Neural progenitor cell (in vitro differentiated cells): ENCODE measurements around the gene REPIN1. TPM values are rescaled to one million over a fixed set of nuclear protein-coding genes. Genes with fewer than 3 reads are reported as not detected.

Experiments
- DNase-seq: peaks from one replicate; pipeline ENCODE4 v3.0.0-alpha.2; 2016; ENCODE audit warnings: low spot score
- H2AFZ ChIP-seq: fragments of 200-600 bp; sonication (generic); replicated peaks from 2 replicates; pipeline ENCODE4 v1.6.1; 2016; ENCODE audit warnings: antibody characterized with exemption
- H3F3A ChIP-seq: fragments of 200-600 bp; sonication (generic); 2 replicates; pipeline ENCODE4 v1.6.1; 2016; ENCODE audit warnings: antibody characterized with exemption, low read depth
- H3K27ac ChIP-seq: fragments of 200-600 bp; sonication (generic); 2 replicates; pipeline ENCODE4 v1.5.1; 2016; ENCODE audit warnings: mild to moderate bottlenecking
- H3K27me3 ChIP-seq: fragments of 200-600 bp; sonication (generic); 2 replicates; pipeline ENCODE4 v1.6.1; 2016; ENCODE audit warnings: mild to moderate bottlenecking, moderate library complexity
- H3K36me3 ChIP-seq: fragments of 200-600 bp; sonication (generic); 2 replicates; pipeline ENCODE4 v1.5.1; 2016
- H3K4me1 ChIP-seq: fragments of 200-600 bp; sonication (generic); 2 replicates; pipeline ENCODE4 v1.6.1; 2016; ENCODE audit warnings: mixed run types
- H3K4me2 ChIP-seq: fragments of 200-600 bp; sonication (generic); 2 replicates; pipeline ENCODE4 v1.6.1; 2016
- H3K4me3 ChIP-seq: fragments of 200-600 bp; sonication (generic); 2 replicates; pipeline ENCODE4 v1.5.1; 2016
- H3K79me2 ChIP-seq: fragments of 200-600 bp; sonication (generic); 2 replicates; pipeline ENCODE4 v1.6.1; 2016; ENCODE audit warnings: low read depth
- H3K9ac ChIP-seq: fragments of 200-600 bp; sonication (generic); 2 replicates; pipeline ENCODE4 v1.6.1; 2016
- H3K9me3 ChIP-seq: fragments of 200-600 bp; sonication (generic); 2 replicates; pipeline ENCODE4 v1.5.1; 2016; ENCODE audit warnings: low read depth
- H4K20me1 ChIP-seq: fragments of 200-600 bp; sonication (generic); 2 replicates; pipeline ENCODE4 v1.6.1; 2016; ENCODE audit warnings: low read depth
- H3K27ac Mint-ChIP-seq: 3 replicates; pipeline ENCODE4 v1.8.0; 2021; ENCODE audit warnings: mixed read lengths
- H3K27me3 Mint-ChIP-seq: 2 replicates; pipeline ENCODE4 v1.8.0; 2022; ENCODE audit warnings: low read depth, mild to moderate bottlenecking, inconsistent platforms, moderate library complexity, mixed read lengths; ENCODE audit not compliant: insufficient read depth
- H3K36me3 Mint-ChIP-seq: 3 replicates; pipeline ENCODE4 v1.8.0; 2021; ENCODE audit warnings: mixed read lengths
- H3K4me1 Mint-ChIP-seq: 3 replicates; pipeline ENCODE4 v1.8.0; 2021; ENCODE audit warnings: mixed read lengths
- H3K4me3 Mint-ChIP-seq: 3 replicates; pipeline ENCODE4 v1.8.0; 2021; ENCODE audit warnings: mild to moderate bottlenecking, moderate library complexity, mixed read lengths
- H3K9me3 Mint-ChIP-seq: 3 replicates; pipeline ENCODE4 v1.8.0; 2020; ENCODE audit warnings: mixed read lengths
- EZH2 ChIP-seq: fragments of 200-600 bp; sonication (generic); IDR thresholded peaks from 2 replicates; pipeline ENCODE4 v1.6.1; 2017; ENCODE audit warnings: antibody characterized with exemption, mild to moderate bottlenecking, moderate library complexity
- EZH2phosphoT487 ChIP-seq: fragments of 200-600 bp; sonication (generic); IDR thresholded peaks from 2 replicates; pipeline ENCODE4 v1.6.1; 2017; ENCODE audit warnings: antibody characterized with exemption
- total RNA-seq: library from RNA; depleted of rRNA; stranded (reverse); fragments of >200 nt; gene quantifications from 2 replicates; pipeline ENCODE4 v1.2.3, GENCODE V29; 2015; ENCODE audit warnings: low replicate concordance
- TF ChIP-seq, protein P1 (sequence below): fragments of 200-600 bp; sonication (generic); IDR thresholded peaks from 2 replicates; pipeline ENCODE4 v1.5.1; 2017; ENCODE audit warnings: antibody characterized with exemption, mild to moderate bottlenecking

The REPIN1 gene
- total RNA-seq, 1 donor from 2014 or later = 18.0 TPM

GRCh38 chr7:150375662-150376521 lies 7.3 kb downstream of the REPIN1 start:
- Histone ChIP-seq H3K4me3 (no peak overlapping the region), H4K20me1 (peaks cover 42% of the 10 kb centered on the region), H3K4me1 (peaks cover 15% of the 10 kb centered on the region), H3K27ac (no peak overlapping the region), H3F3A (peaks cover 43% of the 10 kb centered on the region), H3K36me3 (no peaks in the 10 kb centered on the region), H3K9me3 (no peaks in the 10 kb centered on the region), H3K9ac (no peak overlapping the region), H3K79me2 (peaks cover 50% of the 10 kb centered on the region), H2AFZ (no peak overlapping the region), H3K27me3 (no peaks in the 10 kb centered on the region), H3K4me2 (no peak overlapping the region)
- TF ChIP-seq EZH2 (no peak), EZH2phosphoT487 (no peak)
- TF ChIP-seq, protein P1, sequence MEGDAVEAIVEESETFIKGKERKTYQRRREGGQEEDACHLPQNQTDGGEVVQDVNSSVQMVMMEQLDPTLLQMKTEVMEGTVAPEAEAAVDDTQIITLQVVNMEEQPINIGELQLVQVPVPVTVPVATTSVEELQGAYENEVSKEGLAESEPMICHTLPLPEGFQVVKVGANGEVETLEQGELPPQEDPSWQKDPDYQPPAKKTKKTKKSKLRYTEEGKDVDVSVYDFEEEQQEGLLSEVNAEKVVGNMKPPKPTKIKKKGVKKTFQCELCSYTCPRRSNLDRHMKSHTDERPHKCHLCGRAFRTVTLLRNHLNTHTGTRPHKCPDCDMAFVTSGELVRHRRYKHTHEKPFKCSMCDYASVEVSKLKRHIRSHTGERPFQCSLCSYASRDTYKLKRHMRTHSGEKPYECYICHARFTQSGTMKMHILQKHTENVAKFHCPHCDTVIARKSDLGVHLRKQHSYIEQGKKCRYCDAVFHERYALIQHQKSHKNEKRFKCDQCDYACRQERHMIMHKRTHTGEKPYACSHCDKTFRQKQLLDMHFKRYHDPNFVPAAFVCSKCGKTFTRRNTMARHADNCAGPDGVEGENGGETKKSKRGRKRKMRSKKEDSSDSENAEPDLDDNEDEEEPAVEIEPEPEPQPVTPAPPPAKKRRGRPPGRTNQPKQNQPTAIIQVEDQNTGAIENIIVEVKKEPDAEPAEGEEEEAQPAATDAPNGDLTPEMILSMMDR = no peak
- Mint-ChIP-seq H3K4me1 (peaks cover 60% of the 10 kb centered on the region), H3K27me3 (peaks cover 18% of the 10 kb centered on the region), H3K9me3 (no peaks in the 10 kb centered on the region), H3K27ac (no peak overlapping the region), H3K4me3 (peak overlapping the region; percentile 42), H3K36me3 (peaks cover 23% of the 10 kb centered on the region)
- peak; percentile 2 for DNase-seq

DNA sequence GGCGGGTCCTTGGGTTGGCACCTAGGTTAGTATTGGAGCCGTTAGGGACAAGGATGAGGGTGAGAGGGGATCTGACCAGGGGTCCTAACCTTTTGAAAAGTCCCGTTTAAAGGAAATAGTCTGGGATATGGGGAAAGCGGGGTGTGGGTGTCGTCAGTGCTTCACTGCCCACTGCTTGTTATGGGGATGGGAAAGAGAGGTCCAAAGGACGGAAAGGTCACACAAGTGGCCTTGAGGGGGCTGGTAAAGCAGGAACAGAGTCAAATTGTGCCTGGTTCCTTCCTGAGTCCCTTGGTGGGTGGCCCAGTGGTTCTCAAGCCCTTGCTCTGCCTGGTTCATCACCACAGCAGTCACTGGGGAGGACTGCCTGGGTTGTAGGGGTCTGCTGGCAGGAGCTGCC lies 7.9 kb downstream of the REPIN1 start:
- Mint-ChIP-seq H3K36me3 (peaks cover 22% of the 10 kb centered on the region), H3K27me3 (peaks cover 18% of the 10 kb centered on the region), H3K27ac (no peak overlapping the region), H3K4me3 (peak overlapping the region; percentile 42), H3K4me1 (peaks cover 64% of the 10 kb centered on the region), H3K9me3 (no peaks in the 10 kb centered on the region)
- no peak for TF ChIP-seq EZH2
- TF ChIP-seq, protein P1 = no peak
- no peak for TF ChIP-seq EZH2phosphoT487
- peak; percentile 4 for DNase-seq
- no peaks in the 10 kb centered on the region for H3K27me3 ChIP-seq
- H3K27ac ChIP-seq = no peak overlapping the region
- H3K4me2 ChIP-seq = no peak overlapping the region
- no peak overlapping the region for H3K4me3 ChIP-seq
- H3K9ac ChIP-seq = no peak overlapping the region
- peaks cover 21% of the 10 kb centered on the region for H3K4me1 ChIP-seq
- H3K9me3 ChIP-seq = no peaks in the 10 kb centered on the region
- no peaks in the 10 kb centered on the region for H3K36me3 ChIP-seq
- H3K79me2 ChIP-seq = peaks cover 50% of the 10 kb centered on the region
- no peak overlapping the region for H2AFZ ChIP-seq
- H3F3A ChIP-seq = peaks cover 43% of the 10 kb centered on the region
- peaks cover 47% of the 10 kb centered on the region for H4K20me1 ChIP-seq

- no peaks in the 10 kb centered on the region for H3K9me3 Mint-ChIP-seq
- H2AFZ ChIP-seq = no peak overlapping the region
- H3K4me1 ChIP-seq = peaks cover 26% of the 10 kb centered on the region
- no peak overlapping the region for H3K27ac ChIP-seq
- TF ChIP-seq EZH2 (no peak), EZH2phosphoT487 (no peak)
- TF ChIP-seq, protein P1 = no peak
- peaks cover 22% of the 10 kb centered on the region for H3K36me3 Mint-ChIP-seq
- H3K4me3 ChIP-seq = no peak overlapping the region
- peaks cover 50% of the 10 kb centered on the region for H3K79me2 ChIP-seq
- peak; percentile 2 for DNase-seq
- H3K27me3 ChIP-seq = no peaks in the 10 kb centered on the region
- no peak overlapping the region for H3K4me2 ChIP-seq
- H3K27ac Mint-ChIP-seq = no peak overlapping the region
- H3K4me1 Mint-ChIP-seq = peaks cover 71% of the 10 kb centered on the region
- H3K36me3 ChIP-seq = no peaks in the 10 kb centered on the region
- H3K4me3 Mint-ChIP-seq = peak overlapping the region; percentile 84
- H4K20me1 ChIP-seq = peaks cover 53% of the 10 kb centered on the region
- no peak overlapping the region for H3K9ac ChIP-seq
- H3K27me3 Mint-ChIP-seq = peaks cover 18% of the 10 kb centered on the region
- no peaks in the 10 kb centered on the region for H3K9me3 ChIP-seq
- H3F3A ChIP-seq = peaks cover 46% of the 10 kb centered on the region
Observed at GRCh38 chr7:150377196-150377595, 8.6 kb downstream of the REPIN1 start.
